Stimulated activated CD8-positive, alpha-beta memory T cell treated with anti-CD3 and anti-CD28 coated beads, Interleukin-4, amount 100 ng/mL, for 24 hours (primary cell): ENCODE results near the gene TMEM167B.
"Not testable (repeated sequence)": the region's sequence is repeated elsewhere in the genome, so short reads cannot be mapped to it uniquely, and the experiment has no call there.

Experiments used
- DNase-seq: peaks from one replicate; pipeline ENCODE4 v3.0.0-alpha.2; 2020; ENCODE audit warnings: low read depth

Gene TMEM167B

GRCh38 chr1:109090196-109091077 lies at the start of gene TMEM167B:
Gene TMEM167B (plus strand): TSS chr1:109090764. CDS start chr1:109090873, 109 bp downstream.
- DNase-seq, result peak; percentile 75

- no peak for DNase-seq
These were observed 49.5 kb upstream of the TMEM167B start for GRCh38 chr1:109040989-109041620.

- peak; percentile 92 for DNase-seq
These were observed 48.7 kb upstream of the TMEM167B start, which contains the start of gene WDR47 for GRCh38 chr1:109041621-109042468. Gene WDR47 (minus strand): TSS chr1:109042102. CDS start chr1:109023512, 18,590 bp downstream.

- DNase-seq, result no peak
These were observed 45.0 kb upstream of the TMEM167B start for GRCh38 chr1:109045595-109045994.

GRCh38 chr1:109046671-109047070 lies 43.9 kb upstream of the TMEM167B start:
- DNase-seq, result no peak

- no peak for DNase-seq
These were observed 43.2 kb upstream of the TMEM167B start for GRCh38 chr1:109047339-109047738.

- no peak for DNase-seq
These were observed 42.2 kb upstream of the TMEM167B start for GRCh38 chr1:109048335-109048734.

- no peak for DNase-seq
These were observed 40.2 kb upstream of the TMEM167B start for GRCh38 chr1:109050228-109050995.

GRCh38 chr1:109052145-109052544 lies 38.4 kb upstream of the TMEM167B start:
- not testable (repeated sequence) for DNase-seq

GRCh38 chr1:109056064-109056463 lies 34.5 kb upstream of the TMEM167B start:
- DNase-seq, result no peak

GRCh38 chr1:109059026-109059425 lies 31.5 kb upstream of the TMEM167B start:
- DNase-seq, result no peak

- no peak for DNase-seq
These were observed 29.9 kb upstream of the TMEM167B start for GRCh38 chr1:109060707-109061106.

GRCh38 chr1:109061183-109061582 lies 29.4 kb upstream of the TMEM167B start:
- no peak for DNase-seq

- no peak for DNase-seq
These were observed 25.4 kb upstream of the TMEM167B start for GRCh38 chr1:109065137-109065536.

- DNase-seq, result no peak
These were observed 22.7 kb upstream of the TMEM167B start for GRCh38 chr1:109067883-109068282.

GRCh38 chr1:109069294-109069693 lies 21.3 kb upstream of the TMEM167B start:
- DNase-seq, result no peak

- DNase-seq, result peak; percentile 87
These were observed 14.8 kb upstream of the TMEM167B start, which contains the start of gene TAF13 for GRCh38 chr1:109075531-109076490. Gene TAF13 (minus strand): TSS chr1:109076003. CDS start chr1:109075947, 56 bp downstream.

GRCh38 chr1:109078317-109078716 lies 12.2 kb upstream of the TMEM167B start:
- DNase-seq, result no peak

- no peak for DNase-seq
These were observed 11.3 kb upstream of the TMEM167B start for GRCh38 chr1:109079240-109079622.

GRCh38 chr1:109080441-109081082 lies 10.0 kb upstream of the TMEM167B start:
- DNase-seq, result no peak
